Sigmoid colon (tissue), 4 donors: ENCODE measurements around the gene PPP2R2C.

ENCODE experiments used
- EP300 ChIP-seq, 4 donors: sonication (generic); formaldehyde crosslinking; IDR thresholded peaks; one replicate each; pipeline ENCODE4 v1.6.1; 2017; ENCODE audit warnings: antibody characterized with exemption in 4 of 4
- POLR2AphosphoS5 ChIP-seq, 4 donors: sonication (generic); formaldehyde crosslinking; IDR thresholded peaks; one replicate each; pipeline ENCODE4 v1.6.1; 2017; ENCODE audit warnings: antibody characterized with exemption in 4 of 4

DNA sequence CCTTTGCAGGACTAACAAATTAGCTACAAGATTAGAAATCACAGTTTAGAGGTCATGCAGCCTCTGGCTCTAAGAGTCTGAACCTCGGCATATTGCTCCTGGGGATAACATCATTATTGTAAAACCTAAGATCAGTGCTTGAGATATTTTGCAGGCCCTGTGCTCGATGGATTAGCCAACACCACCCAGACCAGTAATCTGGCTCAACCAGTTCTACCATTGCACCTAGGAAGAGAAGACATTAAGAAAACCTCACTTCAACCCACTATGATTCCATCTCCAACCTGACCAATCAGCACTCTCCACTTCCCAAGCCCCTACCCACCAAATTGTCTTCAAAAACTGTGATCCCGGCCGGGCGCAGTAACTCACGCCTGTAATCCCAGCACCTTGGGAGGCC, 159.2 kb downstream of the PPP2R2C start:
- TF ChIP-seq EP300 (IDR thresholded peaks at IDR 0.05), result no peak
- TF ChIP-seq POLR2AphosphoS5 (IDR thresholded peaks at IDR 0.05), result no peak
